Stimulated activated CD4-positive, alpha-beta T cell treated with anti-CD3 and anti-CD28 coated beads, Interleukin-2, amount 100 ng/mL, for 24 hours (primary cell): ENCODE data around the gene MOV10.

ENCODE experiments used
- DNase-seq, 2 donors: peaks; one replicate each; pipeline ENCODE4 v3.0.0-alpha.2; 2020

Gene MOV10

DNA sequence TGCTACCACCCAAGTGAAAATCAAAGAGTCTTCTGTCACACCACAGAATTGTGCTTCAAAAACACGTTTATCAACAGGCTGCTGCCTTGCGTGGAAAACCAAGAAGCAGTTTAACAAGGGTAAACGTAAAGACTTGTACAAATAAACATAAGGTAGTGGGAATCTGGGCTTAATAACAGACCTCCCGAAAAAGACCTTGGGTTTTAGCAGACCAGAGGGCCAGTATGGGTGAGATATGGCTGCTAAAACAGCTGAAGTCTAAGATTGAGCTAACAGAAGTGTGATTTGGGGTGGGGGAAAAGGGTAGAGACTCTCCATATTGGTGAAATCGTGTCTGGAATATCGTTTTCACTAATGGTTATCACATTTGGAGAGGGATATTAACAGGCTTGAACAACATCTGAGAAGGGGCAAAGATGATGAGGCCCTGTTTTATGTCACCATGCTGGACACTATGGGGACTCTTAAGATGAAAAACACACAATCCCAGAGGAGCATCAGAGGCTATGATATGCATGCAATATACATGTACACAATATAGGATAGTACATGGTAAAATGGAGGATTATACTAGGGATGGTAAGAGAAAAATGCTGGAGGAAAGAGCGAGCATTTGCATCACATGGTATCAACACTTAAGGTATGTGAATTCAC lies 1.4 kb downstream of the MOV10 start:
- DNase-seq, result no peak

DNA sequence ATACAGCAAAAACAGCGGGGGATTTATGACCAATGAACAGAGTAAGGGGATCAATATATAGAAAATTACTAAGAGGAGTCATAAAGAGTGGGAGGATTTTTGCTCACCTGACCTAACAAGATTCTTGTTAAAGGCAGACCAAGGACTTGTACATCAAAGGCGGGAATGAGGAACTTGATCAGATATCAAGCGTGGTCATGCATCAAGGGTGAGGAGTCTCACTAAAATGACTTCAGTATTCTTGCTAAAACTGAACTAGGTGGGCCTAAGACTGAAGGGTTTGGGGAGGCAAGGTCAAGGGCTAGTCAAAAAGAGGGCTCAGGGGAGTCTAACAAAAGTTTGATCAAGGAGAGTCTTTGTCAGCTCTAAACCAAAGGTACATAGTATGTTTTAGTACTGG lies 2.1 kb downstream of the MOV10 start:
- DNase-seq, result no peak

DNA sequence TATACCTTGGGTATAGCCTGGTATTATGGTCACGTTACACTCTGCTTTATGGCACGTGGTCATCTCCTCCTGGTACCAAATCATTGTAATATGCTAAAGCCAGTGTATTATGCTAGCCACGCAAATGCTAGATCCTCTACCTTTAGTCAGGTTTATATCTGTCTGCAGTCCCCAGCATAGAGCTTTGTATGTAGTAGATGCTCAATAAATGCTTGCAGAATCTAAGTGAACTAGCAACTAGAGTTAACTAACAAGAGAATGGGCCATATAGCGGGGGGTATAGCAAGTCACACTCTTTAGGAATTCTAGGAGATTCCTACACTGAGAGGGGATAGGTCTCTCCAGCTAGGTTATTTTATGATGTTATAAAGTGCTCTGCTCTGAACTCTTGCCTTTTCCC lies 3.0 kb downstream of the MOV10 start:
- DNase-seq, result no peak

DNA sequence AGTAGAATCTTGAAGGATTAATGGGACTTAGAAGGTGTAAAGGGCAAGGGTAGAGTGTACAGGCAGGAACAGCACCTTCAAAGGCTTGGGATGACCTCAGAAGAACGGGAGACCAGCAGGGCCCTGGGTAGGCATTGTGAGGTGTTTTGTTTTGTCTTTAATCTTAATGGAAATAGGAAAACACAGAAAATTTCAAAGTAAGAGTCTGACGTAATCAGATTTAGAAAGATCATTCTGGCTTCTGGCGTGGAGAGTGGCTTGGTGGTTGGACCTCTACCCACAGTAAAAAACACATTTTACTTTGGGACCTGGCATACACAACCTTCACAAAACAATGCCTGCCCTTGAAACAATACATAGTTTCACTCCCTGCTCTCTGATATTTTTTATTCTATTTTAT lies 4.1 kb downstream of the MOV10 start:
- DNase-seq, result no peak

DNA sequence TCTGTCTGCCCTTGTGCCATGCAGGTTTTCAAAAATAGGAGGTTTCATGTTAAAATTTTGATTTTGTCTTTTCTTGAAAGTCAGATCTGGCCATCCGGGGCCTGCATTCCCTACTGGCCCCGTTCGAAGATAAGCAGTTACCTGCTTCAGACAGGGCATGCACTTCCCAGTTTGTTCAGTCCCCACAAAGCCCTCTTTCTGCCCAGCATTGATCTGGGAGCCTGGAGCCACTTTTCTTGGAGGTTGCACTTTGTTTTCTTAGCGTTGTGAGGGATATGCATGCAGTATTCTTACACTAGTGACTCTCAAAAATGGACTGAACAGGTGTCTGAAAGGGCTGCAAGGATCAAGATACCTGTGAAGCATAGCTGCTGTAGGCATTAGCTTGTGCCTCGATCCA lies 11.5 kb downstream of the MOV10 start:
- DNase-seq, result no peak

DNA sequence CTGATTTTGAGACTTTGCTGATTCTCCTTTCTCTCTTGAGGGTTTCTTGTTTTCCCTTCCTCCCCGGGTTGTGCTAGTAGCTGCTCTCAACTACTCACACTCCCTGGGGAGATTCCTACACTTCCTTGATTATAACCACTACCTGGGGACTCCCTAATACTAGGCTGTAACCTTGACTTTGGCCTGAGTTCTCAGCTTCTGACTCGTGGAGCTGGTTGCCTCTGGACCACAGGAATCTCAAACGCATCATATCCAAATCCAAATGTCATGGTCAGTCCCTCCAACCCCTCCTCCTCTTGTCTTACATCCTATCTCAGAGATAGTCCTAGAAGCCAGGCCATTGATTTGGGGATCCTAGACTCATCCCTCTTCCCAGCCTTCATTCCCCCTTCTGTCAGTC lies 12.0 kb downstream of the MOV10 start:
- no peak for DNase-seq

DNA sequence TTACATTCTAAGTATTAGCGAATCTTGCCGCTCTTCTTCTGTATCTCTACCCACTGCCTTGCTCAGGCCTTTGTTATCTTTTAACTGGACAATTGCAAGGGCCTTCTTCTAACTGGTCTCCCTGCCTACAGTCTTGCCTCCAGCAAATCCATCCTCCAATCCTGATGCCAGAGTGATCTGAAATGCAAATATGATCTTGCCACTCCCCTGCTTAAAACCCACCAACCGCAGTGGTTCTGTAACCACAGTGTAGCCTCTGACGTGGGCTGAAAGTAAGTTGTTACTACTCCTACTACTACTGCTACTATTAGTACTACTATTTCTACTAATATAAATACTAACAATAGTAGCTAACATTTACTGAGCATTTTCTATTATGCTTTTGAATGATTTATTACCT lies 12.4 kb downstream of the MOV10 start:
- no peak for DNase-seq

DNA sequence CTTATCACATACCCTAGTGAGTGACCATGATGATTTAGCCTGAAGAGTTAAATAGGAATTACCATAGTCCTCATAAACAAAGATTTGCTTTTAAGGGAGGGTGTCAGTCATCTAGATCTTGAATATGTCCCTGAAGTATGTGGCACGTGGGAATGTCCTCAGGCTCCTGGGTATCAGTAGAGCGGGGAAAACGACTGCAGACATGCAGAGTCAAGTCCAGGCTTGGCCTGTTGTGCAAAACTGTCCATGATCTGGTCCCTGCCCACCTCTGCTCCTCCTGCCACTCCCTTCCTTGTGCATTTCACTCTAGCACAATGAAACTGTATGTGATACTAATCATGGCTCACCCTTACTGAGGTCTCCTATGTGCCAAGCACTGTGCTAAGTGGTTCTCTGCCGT lies 12.9 kb downstream of the MOV10 start:
- no peak for DNase-seq

DNA sequence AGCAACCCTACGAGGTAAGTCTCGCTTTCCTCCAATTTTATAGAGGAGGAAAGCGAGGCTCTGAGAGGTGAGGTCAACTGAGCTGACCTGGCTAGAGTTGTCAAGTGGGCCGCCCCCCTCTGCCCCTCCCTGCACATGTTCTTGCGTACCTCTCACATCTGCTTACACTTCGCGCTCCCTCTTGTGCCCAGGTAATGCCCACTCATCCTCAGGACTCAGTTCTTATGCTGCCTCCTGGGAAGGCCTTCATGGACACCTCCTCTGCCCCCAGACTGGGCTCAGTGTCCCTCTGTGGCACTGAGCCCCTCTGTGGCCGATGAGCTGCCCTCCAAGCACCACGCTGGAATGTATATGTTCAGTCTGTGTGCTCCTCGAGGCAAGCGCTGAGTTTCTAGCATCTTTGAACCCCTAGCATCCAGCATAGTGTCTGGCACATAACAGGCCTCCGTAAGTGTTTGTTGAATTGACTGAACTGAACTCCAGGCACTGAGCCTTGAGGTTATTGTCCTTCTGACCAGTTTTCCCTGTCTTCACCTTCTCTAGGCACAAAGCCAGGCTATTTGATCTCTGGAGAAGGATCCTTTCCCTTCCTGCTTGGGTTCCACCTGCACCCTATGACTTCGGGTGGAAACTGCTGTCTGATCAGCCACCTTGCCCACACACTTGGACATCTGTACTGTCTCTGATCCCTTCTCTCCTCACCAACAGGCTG lies 13.5 kb downstream of the MOV10 start:
- no peak for DNase-seq

DNA sequence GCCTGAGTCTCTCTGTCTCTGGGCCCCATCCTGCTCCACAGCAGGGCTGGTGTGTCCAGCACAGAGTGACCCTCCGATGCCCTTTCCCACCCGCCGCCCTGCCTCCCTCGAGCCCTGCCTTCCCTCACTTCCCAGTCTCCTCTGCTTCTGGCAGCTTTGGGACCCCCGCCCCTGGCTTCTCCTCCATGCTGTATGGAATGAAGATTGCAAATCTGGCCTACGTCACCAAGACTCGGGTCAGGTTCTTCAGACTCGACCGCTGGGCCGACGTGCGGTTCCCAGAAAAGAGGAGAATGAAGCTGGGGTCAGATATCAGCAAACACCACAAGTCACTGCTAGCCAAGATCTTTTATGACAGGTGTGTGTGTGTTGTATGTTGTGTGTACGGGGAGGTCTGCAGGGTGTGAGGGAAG lies 14.3 kb downstream of the MOV10 start:
- DNase-seq, result no peak

DNA sequence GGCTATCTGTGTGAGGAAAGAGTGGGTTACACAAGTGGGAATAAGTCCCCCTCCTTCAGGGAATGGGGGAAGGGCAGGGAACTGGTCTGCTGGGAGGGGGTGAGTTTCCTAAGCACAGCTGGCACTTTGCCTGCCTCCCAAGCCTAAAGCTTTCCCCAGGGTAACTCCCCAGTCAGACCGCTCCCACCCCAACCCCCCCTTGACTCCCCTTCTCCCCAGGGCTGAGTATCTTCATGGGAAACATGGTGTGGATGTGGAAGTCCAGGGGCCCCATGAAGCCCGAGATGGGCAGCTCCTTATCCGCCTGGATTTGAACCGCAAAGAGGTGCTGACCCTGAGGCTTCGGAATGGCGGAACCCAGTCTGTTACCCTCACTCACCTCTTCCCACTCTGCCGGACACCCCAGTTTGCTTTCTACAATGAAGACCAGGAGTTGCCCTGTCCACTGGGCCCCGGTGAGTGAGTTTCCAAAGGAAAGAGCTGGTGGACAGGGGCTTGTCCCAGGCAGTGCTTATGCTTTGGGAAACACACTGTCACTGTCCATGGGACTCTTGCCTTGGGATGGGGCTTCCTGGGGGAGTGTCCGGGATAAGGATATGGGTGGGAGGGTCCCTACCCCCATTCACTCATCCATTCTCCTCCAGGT lies 14.9 kb downstream of the MOV10 start:
- DNase-seq, result no peak

DNA sequence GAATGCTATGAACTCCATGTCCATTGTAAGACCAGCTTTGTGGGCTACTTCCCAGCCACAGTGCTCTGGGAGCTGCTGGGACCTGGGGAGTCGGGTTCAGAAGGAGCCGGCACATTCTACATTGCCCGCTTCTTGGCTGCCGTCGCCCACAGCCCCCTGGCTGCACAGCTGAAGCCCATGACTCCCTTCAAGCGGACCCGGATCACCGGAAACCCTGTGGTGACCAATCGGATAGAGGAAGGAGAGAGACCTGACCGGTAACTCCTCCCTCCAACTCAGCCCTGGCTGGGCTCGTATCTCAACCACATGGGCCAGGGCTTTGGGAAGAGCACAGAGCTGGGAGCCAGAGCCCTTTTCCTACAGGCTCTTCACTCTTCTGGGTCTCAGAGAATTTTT lies 15.4 kb downstream of the MOV10 start:
- no peak for DNase-seq

DNA sequence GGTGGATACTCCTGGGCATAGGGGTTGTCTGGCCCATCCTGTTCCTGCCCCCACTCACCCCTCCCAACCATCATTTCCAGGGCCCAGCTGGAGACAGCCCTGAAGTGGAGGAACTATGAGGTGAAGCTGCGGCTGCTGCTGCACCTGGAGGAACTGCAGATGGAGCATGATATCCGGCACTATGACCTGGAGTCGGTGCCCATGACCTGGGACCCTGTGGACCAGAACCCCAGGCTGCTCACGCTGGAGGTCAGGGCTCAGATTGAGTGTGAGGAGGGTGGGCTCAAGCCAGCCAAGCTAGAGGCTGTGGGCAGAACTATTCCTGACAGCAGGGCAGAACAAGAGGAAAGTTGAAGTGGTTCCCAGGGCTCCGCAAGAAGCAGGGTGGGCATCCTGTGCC lies 18.2 kb downstream of the MOV10 start:
- DNase-seq, result no peak

DNA sequence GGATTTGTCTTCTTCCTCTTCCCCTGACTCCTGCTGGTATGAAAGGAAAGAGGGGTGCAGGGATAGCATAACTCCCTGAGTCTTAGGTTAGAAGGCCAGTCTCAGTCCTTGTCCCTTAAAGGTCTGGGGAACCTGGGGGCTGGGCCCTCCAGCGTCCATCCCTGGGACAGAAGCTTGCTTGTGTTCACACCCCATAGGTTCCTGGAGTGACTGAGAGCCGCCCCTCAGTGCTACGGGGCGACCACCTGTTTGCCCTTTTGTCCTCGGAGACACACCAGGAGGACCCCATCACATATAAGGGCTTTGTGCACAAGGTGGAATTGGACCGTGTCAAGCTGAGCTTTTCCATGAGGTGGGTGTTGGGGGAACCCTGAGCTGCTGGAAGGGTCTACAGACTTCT lies 19.4 kb downstream of the MOV10 start:
- no peak for DNase-seq

DNA sequence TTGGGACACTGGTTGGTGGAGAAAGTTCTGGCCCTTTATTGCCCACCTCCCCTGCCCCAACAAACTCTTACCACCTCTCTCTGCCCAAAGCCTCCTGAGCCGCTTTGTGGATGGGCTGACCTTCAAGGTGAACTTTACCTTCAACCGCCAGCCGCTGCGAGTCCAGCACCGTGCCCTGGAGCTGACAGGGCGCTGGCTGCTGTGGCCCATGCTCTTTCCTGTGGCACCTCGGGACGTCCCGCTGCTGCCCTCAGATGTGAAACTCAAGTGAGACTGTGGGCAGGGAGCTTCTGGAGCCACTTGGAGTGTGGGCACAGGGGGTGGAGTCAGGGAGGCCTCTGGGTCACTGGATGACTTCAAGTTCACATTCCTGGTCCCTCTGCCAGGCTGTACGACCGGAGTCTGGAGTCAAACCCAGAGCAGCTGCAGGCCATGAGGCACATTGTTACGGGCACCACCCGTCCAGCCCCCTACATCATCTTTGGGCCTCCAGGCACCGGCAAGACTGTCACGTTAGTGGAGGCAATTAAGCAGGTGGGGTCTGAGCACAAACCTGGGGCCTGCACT lies 20.0 kb downstream of the MOV10 start:
- no peak for DNase-seq

DNA sequence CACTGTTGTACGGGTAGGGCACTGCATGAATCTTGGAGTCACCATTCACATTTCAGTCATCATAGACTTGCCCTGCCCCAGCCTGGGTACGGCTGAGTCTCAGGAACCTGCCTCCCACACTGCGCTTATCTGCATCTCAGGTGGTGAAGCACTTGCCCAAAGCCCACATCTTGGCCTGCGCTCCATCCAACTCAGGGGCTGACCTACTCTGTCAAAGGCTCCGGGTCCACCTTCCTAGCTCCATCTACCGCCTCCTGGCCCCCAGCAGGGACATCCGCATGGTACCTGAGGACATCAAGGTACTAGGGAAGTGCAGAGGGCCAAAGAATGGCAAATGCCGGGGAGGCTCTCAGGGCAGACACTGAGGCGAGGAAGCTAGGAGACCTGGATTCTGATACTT lies 20.8 kb downstream of the MOV10 start:
- no peak for DNase-seq

DNA sequence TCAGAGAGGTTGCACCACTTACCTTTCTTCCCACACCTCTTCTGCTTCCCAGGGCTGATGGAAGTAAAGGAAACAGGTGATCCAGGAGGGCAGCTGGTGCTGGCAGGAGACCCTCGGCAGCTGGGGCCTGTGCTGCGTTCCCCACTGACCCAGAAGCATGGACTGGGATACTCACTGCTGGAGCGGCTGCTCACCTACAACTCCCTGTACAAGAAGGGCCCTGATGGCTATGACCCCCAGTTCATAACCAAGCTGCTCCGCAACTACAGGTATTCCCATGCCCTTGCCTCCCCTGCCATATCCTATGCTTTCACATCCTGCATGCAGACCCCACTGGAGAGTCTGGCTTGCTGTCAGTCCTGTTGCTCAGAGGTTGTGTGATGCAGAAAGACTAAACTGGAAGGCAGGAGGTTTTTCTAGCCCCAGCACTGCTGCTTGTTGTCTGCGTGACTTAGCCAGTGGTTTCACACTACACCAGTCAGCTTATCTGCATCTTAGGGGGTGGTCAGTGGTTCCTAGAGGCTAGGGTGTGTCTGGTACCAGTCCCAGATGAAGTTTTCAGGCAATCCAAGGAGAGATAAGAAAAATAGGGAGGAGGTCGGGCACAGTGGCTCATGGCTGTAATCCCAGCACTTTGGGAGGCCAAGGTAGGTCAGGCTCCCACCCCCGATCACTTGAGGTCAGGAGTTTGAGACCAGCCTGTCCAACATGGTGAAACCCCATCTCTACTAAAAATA lies 22.3 kb downstream of the MOV10 start:
- DNase-seq, result no peak

DNA sequence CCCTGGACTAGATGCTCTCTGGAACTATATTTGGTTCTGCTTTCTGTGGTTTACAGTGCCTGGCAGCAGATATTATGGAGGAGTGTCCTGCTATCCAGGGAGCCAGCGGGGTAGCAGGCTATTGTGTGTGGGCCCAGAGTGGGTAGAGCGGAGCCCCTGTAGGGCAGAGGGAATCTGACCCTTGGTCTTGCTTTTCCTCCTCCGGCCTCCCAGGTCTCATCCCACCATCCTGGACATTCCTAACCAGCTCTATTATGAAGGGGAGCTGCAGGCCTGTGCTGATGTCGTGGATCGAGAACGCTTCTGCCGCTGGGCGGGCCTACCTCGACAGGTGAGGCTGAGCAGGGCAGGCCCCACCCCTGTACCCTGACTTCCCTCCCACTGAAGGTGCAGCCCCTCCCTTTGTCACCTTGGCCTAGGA lies 23.3 kb downstream of the MOV10 start:
- no peak for DNase-seq

DNA sequence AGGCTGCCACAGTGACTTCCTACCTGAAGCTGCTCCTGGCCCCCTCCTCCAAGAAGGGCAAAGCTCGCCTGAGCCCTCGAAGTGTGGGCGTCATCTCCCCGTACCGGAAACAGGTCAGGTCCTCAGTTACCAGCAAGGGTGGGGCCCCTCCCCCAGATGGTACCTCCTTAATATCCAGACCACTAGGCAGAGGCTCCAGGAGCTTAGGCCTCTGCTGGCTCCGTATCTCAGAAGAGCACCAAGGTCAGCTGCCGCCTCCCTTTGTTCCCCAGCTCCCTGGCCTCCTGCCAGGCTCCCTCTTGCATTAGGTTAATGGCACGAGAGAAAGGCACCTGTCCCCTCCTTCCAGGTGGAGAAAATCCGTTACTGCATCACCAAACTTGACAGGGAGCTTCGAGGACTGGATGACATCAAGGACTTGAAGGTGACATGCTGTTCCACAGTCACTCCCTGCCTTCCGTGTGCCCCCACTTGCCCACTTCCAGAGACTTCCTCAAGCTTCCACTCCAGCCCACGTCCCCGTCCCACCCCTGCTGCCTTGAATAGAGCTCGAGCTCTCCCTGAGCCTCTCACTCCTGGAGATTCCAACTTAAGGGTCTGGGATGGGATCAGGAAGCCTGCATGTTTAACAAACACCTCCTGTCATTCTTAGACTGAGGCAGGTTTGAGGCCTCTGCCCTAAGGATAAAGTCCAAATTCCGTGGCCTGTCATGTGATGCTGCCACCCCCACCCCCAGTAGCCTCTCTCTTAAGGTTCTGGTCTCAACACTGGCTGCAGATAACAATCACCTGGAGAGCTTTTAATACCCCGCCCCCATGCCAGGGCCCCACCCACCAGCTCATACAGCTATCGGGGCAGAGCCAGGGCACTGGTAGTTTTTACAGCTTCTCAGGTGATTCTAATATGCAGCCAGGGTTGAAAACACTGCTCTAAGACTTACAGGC lies 24.2 kb downstream of the MOV10 start:
- DNase-seq, result no peak

DNA sequence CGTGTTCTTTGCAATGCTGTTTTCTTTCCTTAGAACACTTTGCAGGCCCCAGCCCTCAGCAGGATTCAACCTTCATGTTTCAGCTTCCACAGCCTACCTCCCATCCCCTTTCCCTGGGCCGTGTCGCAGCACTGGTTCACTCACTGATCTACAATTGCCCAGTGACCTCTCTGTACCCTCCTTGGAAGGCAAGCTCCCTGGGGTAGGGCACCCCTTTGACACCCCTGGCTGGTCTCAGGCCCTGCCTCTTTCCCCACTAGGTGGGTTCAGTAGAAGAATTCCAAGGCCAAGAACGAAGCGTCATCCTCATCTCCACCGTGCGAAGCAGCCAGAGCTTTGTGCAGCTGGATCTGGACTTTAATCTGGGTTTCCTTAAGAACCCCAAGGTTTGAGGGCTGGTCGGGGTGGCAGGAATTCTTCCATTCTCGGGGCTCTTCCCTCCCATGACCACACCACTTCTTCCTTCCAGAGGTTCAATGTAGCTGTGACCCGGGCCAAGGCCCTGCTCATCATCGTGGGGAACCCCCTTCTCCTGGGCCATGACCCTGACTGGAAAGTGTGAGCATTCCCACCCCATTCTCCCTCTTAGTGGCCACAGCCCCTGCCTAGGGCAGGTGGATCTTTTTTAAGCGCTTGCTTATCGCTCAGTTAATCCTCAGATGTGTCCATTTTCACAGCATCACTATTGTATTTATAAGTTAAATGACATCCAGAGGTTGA lies 25.1 kb downstream of the MOV10 start:
- no peak for DNase-seq
